Measurements from ENCODE around the gene DIP2C. TPM values are rescaled to one million over a fixed set of nuclear protein-coding genes. Genes with fewer than 3 reads are reported as not detected.
"Not testable (repeated sequence)": the region's sequence is repeated elsewhere in the genome, so short reads cannot be mapped to it uniquely, and the experiment has no call there.

DIP2C gene
- total RNA-seq, 2 experiments from 2014 or later = 0.70 to 0.76 TPM

GRCh38 chr10:369684-370448 lies 319.6 kb downstream of the DIP2C start:
- no peaks in the 10 kb centered on the region for H3K36me3 Mint-ChIP-seq (ENCODE audit: low read depth)
- CTCF ChIA-PET = no interaction called here

GRCh38 chr10:369221-369683 lies 320.2 kb downstream of the DIP2C start:
- no peaks in the 10 kb centered on the region for H3K4me1 Mint-ChIP-seq
- ChIA-PET POLR2A (no interaction called here), CTCF (no interaction called here)
- no peak overlapping the region for H3K4me3 Mint-ChIP-seq
- no peak for DNase-seq
- H3K9me3 Mint-ChIP-seq = no peaks in the 10 kb centered on the region
- no peaks in the 10 kb centered on the region for H3K36me3 Mint-ChIP-seq (ENCODE audit: low read depth)
- no peaks in the 10 kb centered on the region for H3K27me3 Mint-ChIP-seq
- H3K27ac Mint-ChIP-seq = no peak overlapping the region

More at GRCh38 chr10:369684-370448, 319.6 kb downstream of the DIP2C start:
- Mint-ChIP-seq H3K4me1 (no peaks in the 10 kb centered on the region), H3K27me3 (no peaks in the 10 kb centered on the region), H3K9me3 (no peaks in the 10 kb centered on the region), H3K4me3 (no peak overlapping the region), H3K27ac (no peak overlapping the region)
- no peak for DNase-seq
- POLR2A ChIA-PET = no interaction called here

GRCh38 chr10:368579-369220 lies 320.8 kb downstream of the DIP2C start:
- H3K27ac Mint-ChIP-seq = no peak overlapping the region
- ChIA-PET CTCF (no interaction called here), POLR2A (no interaction called here)

GRCh38 chr10:368107-368506 lies 321.4 kb downstream of the DIP2C start:
- DNase-seq; H3K36me3 Mint-ChIP-seq (ENCODE audit: low read depth); POLR2A ChIA-PET; H3K4me3 Mint-ChIP-seq; H3K27ac Mint-ChIP-seq; CTCF ChIA-PET; H3K9me3 Mint-ChIP-seq; H3K27me3 Mint-ChIP-seq; H3K4me1 Mint-ChIP-seq: not testable (repeated sequence)

More at GRCh38 chr10:368579-369220, 320.8 kb downstream of the DIP2C start:
- Mint-ChIP-seq H3K27me3 (no peaks in the 10 kb centered on the region), H3K36me3 (ENCODE audit: low read depth) (no peaks in the 10 kb centered on the region), H3K9me3 (no peaks in the 10 kb centered on the region), H3K4me1 (no peaks in the 10 kb centered on the region), H3K4me3 (no peak overlapping the region)
- no peak for DNase-seq

GRCh38 chr10:367636-368035 lies 321.8 kb downstream of the DIP2C start:
- ChIA-PET CTCF (no interaction called here), POLR2A (no interaction called here)
- H3K4me3 Mint-ChIP-seq = no peak overlapping the region
- no peaks in the 10 kb centered on the region for H3K27me3 Mint-ChIP-seq
- no peak overlapping the region for H3K27ac Mint-ChIP-seq
- no peaks in the 10 kb centered on the region for H3K36me3 Mint-ChIP-seq (ENCODE audit: low read depth)
- DNase-seq = no peak
- no peaks in the 10 kb centered on the region for H3K9me3 Mint-ChIP-seq
- H3K4me1 Mint-ChIP-seq = no peaks in the 10 kb centered on the region

- H3K9me3 Mint-ChIP-seq = no peaks in the 10 kb centered on the region
- H3K4me3 Mint-ChIP-seq = no peak overlapping the region
- ChIA-PET POLR2A (no interaction called here), CTCF (no interaction called here)
- no peak for DNase-seq
- H3K27ac Mint-ChIP-seq = no peak overlapping the region
- H3K27me3 Mint-ChIP-seq = no peaks in the 10 kb centered on the region
- H3K4me1 Mint-ChIP-seq = no peaks in the 10 kb centered on the region
- no peaks in the 10 kb centered on the region for H3K36me3 Mint-ChIP-seq (ENCODE audit: low read depth)
Measured at GRCh38 chr10:366186-366585, 323.3 kb downstream of the DIP2C start.

- CTCF ChIA-PET = no interaction called here
- DNase-seq = no peak
- Mint-ChIP-seq H3K36me3 (ENCODE audit: low read depth) (no peaks in the 10 kb centered on the region), H3K27me3 (no peaks in the 10 kb centered on the region), H3K4me3 (no peak overlapping the region), H3K9me3 (no peaks in the 10 kb centered on the region), H3K4me1 (no peaks in the 10 kb centered on the region), H3K27ac (no peak overlapping the region)
- POLR2A ChIA-PET = no interaction called here
Measured at GRCh38 chr10:364267-364775, 325.1 kb downstream of the DIP2C start.

GRCh38 chr10:363152-363551 lies 326.3 kb downstream of the DIP2C start:
- no peak overlapping the region for H3K4me3 Mint-ChIP-seq
- H3K4me1 Mint-ChIP-seq = no peaks in the 10 kb centered on the region
- H3K36me3 Mint-ChIP-seq (ENCODE audit: low read depth) = no peaks in the 10 kb centered on the region
- no peak overlapping the region for H3K27ac Mint-ChIP-seq
- ChIA-PET CTCF (interaction anchor here (0.8 kb wide), 1 partner anchor 80 kb away, joined by 3 read pairs; no protein-coding TSS in a partner anchor), POLR2A (no interaction called here)
- DNase-seq = no peak
- H3K9me3 Mint-ChIP-seq = no peaks in the 10 kb centered on the region
- H3K27me3 Mint-ChIP-seq = no peaks in the 10 kb centered on the region

GRCh38 chr10:361203-362081 lies 328.0 kb downstream of the DIP2C start:
- ChIA-PET CTCF (no interaction called here), POLR2A (no interaction called here)
- Mint-ChIP-seq H3K4me1 (no peaks in the 10 kb centered on the region), H3K4me3 (no peak overlapping the region), H3K36me3 (ENCODE audit: low read depth) (no peaks in the 10 kb centered on the region), H3K27me3 (no peaks in the 10 kb centered on the region), H3K27ac (no peak overlapping the region), H3K9me3 (no peaks in the 10 kb centered on the region)
- DNase-seq = no peak

GRCh38 chr10:360653-361052 lies 328.8 kb downstream of the DIP2C start:
- H3K27me3 Mint-ChIP-seq = no peaks in the 10 kb centered on the region
- ChIA-PET POLR2A (no interaction called here), CTCF (no interaction called here)
- no peak overlapping the region for H3K4me3 Mint-ChIP-seq
- DNase-seq = no peak
- no peaks in the 10 kb centered on the region for H3K36me3 Mint-ChIP-seq (ENCODE audit: low read depth)
- H3K4me1 Mint-ChIP-seq = no peaks in the 10 kb centered on the region
- no peak overlapping the region for H3K27ac Mint-ChIP-seq
- H3K9me3 Mint-ChIP-seq = no peaks in the 10 kb centered on the region

GRCh38 chr10:359762-360161 lies 329.7 kb downstream of the DIP2C start:
- H3K36me3 Mint-ChIP-seq (ENCODE audit: low read depth) = no peaks in the 10 kb centered on the region
- DNase-seq = no peak
- H3K27me3 Mint-ChIP-seq = no peaks in the 10 kb centered on the region
- CTCF ChIA-PET = no interaction called here
- H3K4me1 Mint-ChIP-seq = no peaks in the 10 kb centered on the region
- POLR2A ChIA-PET = no interaction called here
- H3K27ac Mint-ChIP-seq = no peak overlapping the region
- H3K4me3 Mint-ChIP-seq = no peak overlapping the region
- H3K9me3 Mint-ChIP-seq = no peaks in the 10 kb centered on the region

- Mint-ChIP-seq H3K36me3 (ENCODE audit: low read depth) (no peaks in the 10 kb centered on the region), H3K9me3 (no peaks in the 10 kb centered on the region), H3K4me1 (no peaks in the 10 kb centered on the region), H3K27ac (no peak overlapping the region), H3K4me3 (no peak overlapping the region), H3K27me3 (no peaks in the 10 kb centered on the region)
- POLR2A ChIA-PET = no interaction called here
- DNase-seq = no peak
- CTCF ChIA-PET = no interaction called here
Measured at GRCh38 chr10:359093-359492, 330.4 kb downstream of the DIP2C start.

GRCh38 chr10:357201-357950 lies 332.1 kb downstream of the DIP2C start:
- Mint-ChIP-seq H3K36me3 (ENCODE audit: low read depth) (no peaks in the 10 kb centered on the region), H3K27me3 (no peaks in the 10 kb centered on the region), H3K27ac (no peak overlapping the region), H3K4me1 (no peaks in the 10 kb centered on the region), H3K4me3 (no peak overlapping the region), H3K9me3 (no peaks in the 10 kb centered on the region)
- DNase-seq = no peak
- POLR2A ChIA-PET = no interaction called here
- CTCF ChIA-PET = no interaction called here

Data from activated CD4-positive, alpha-beta memory T cell treated with anti-CD3 and anti-CD28 coated beads, Interleukin-2, amount 10 ng/mL, durations not matched to agents 7 days and 5 days (primary cell).